ENCODE results near the gene STAG3.
A peak's percentile ranks its signal among the peaks of the same experiment; 100 is the strongest.
"Not testable (repeated sequence)": the region's sequence is repeated elsewhere in the genome, so short reads cannot be mapped to it uniquely, and the experiment has no call there.

STAG3 gene, protein sequence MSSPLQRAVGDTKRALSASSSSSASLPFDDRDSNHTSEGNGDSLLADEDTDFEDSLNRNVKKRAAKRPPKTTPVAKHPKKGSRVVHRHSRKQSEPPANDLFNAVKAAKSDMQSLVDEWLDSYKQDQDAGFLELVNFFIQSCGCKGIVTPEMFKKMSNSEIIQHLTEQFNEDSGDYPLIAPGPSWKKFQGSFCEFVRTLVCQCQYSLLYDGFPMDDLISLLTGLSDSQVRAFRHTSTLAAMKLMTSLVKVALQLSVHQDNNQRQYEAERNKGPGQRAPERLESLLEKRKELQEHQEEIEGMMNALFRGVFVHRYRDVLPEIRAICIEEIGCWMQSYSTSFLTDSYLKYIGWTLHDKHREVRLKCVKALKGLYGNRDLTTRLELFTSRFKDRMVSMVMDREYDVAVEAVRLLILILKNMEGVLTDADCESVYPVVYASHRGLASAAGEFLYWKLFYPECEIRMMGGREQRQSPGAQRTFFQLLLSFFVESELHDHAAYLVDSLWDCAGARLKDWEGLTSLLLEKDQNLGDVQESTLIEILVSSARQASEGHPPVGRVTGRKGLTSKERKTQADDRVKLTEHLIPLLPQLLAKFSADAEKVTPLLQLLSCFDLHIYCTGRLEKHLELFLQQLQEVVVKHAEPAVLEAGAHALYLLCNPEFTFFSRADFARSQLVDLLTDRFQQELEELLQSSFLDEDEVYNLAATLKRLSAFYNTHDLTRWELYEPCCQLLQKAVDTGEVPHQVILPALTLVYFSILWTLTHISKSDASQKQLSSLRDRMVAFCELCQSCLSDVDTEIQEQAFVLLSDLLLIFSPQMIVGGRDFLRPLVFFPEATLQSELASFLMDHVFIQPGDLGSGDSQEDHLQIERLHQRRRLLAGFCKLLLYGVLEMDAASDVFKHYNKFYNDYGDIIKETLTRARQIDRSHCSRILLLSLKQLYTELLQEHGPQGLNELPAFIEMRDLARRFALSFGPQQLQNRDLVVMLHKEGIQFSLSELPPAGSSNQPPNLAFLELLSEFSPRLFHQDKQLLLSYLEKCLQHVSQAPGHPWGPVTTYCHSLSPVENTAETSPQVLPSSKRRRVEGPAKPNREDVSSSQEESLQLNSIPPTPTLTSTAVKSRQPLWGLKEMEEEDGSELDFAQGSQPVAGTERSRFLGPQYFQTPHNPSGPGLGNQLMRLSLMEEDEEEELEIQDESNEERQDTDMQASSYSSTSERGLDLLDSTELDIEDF

DNA sequence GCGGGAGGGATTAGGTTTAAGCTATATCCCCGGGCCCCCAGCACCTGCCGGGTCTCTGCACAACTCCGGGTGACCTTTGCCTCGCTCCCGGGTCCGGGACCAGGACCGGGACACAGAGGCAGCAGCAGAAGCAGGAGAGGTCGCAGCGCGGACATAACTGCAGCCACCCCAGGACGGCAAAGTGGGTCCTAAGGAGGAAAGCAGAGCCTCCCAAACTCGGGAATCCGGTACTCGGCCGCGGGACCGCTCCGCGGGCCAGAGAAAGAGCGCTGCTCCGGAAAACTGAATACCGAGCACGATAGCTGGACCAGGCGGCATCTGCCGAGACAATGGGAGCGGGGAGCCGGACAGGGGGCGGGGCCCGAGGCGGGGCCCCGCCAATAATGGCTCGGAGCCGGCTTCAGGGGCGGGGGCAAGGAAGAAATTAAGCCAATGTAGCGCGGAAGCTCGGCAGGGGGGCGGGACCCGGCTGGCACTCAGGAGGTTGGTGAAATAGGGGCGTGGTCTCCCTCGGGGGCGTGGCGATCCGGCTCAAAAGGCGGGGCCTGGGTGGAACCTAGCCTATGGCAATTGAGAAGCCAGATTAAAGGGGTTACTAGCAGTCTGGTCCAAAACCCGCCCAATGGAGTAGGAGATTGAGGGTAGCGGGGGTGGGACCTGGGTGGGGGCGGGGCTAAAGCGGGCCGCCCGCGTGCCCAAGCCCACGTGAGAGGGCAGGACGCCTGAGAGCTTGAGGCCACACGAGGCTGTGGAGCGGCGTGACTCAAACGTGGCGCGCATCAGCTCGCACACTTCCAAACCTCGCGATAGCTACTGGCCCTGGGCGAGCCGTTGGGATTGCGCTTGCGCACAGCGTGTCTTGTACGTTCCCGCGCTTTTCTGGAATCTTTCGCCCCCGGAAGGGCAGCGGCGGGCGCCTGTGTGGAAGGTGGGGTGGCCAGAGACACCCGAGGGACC is at the start of gene STAG3, which contains the start of gene GPC2:
Gene STAG3, plus strand, starts transcription at position 874 of the 957 bp plus-strand sequence. CDS start 2,639 bp downstream, outside the sequence.
Gene GPC2, minus strand, starts transcription at position 337 of the 957 bp plus-strand sequence. Its CDS starts 182 bp downstream, at position 155.
- DNase-seq = peak; percentile 84

DNA sequence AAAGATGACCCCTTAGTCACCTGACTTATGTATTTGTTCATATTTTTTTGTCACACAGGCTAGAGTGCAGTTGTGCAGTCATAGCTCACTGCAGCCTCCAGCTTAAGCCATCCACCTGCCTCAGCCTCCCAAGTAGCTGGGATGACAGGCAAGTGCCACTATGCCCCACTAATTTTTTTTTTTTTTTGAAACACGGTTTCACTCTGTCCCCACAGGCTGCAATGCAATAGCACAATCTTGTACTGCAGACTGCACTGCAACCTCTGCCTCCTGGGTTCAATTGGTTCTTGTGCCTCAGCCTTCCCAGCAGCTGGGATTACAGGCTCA is 49.1 kb upstream of the STAG3 start:
- no peak for DNase-seq

DNA sequence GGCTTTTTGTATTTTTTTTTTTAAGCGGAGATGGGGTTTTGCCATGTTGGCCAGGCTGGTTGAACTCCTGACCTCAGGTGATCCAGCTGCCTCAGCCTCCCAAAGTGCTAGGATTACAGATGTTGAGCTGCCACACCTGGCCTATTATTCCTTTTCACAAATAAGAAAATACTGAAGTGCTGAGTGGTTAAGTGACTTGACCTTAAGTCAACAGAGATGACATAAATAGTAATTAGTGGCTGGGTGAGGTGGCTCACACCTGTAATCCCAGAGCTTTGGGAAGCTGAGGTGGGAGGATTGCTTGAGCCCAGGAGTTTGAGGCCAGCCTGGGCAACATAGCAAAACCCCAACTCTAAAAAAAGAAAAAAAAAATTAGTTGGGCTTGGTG is 47.5 kb upstream of the STAG3 start:
- DNase-seq = not testable (repeated sequence)

DNA sequence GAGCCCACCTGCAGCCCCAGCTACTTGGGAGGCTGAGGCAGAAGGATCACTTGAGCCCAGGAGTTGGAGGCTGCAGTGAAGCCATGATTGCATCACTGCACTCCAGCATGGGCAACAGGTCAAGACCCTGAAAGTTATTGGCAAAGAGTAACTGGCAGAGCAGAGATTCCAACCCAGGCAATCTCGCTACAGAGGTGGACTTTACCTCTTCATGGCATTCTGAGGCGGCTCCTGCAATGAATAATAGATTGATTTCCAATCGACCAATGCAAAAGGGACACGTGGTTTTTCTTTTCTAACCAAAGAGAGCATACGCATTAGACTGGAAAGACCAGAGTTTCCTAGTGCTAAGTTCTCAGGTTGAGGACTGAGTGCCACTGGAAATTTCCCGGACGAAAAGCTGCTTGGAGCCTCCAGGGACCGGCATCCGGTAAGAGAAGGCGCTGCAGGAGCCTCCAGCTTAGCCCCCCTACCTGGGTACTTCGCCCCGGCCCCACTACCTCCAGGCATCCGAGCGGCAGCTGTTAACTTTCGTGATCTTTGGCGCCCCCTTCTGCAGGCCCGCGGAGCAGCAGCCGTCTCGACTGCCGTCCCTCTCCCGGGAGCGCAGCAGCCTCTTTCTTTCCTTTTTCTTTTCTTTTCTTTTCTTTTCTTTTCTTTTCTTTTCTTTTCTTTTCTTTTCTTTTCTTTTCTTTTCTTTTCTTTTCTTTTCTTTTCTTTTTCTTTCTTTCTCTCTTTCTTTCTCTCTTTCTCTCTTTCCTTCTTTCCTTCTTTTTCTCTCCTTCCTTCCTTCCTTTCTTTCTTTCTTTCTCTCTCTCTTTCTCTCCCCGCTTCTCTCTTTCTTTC is 46.9 kb upstream of the STAG3 start:
- no peak for DNase-seq

DNA sequence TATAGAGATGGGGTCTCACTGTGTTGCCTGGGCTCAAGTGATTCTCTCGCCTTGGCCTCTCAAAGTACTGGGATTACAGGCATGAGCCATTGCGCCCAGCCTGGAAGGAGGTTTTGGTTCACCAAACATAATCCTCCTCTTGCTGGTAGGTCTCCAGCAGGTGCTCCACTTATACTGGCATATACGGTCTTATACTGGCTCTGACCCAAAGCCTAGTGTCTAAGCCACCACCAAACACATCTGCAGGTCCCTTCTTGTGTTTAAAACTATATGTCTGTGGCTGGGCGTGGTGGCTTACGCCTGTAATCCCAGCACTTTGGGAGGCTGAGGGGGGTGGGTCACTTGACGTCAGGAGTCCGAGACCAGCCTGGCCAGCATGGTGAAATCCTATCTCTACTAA is 45.6 kb upstream of the STAG3 start:
- DNase-seq = no peak

DNA sequence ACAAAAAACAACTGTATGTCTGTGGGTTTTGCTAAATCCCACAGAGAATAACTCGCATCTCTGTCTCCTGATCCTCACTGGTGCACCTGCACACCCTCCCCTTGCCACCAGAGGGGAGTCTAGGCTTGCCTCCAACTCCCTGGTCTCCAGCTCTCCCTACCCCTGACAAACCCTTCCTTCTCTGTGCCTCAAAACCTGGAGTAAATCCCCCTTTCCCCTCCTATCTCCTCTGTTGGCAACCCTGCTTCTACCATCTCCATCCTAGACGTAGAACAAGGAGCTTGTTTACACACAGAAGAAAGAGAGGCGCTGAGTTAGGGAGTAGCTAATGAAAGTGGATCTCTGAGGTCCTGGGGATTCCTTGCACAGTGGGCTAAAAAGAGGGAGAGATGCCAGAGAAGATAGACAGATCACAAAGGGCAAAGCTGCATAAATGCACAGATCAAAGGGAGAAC is 45.0 kb upstream of the STAG3 start:
- peak; percentile 44 for DNase-seq

DNA sequence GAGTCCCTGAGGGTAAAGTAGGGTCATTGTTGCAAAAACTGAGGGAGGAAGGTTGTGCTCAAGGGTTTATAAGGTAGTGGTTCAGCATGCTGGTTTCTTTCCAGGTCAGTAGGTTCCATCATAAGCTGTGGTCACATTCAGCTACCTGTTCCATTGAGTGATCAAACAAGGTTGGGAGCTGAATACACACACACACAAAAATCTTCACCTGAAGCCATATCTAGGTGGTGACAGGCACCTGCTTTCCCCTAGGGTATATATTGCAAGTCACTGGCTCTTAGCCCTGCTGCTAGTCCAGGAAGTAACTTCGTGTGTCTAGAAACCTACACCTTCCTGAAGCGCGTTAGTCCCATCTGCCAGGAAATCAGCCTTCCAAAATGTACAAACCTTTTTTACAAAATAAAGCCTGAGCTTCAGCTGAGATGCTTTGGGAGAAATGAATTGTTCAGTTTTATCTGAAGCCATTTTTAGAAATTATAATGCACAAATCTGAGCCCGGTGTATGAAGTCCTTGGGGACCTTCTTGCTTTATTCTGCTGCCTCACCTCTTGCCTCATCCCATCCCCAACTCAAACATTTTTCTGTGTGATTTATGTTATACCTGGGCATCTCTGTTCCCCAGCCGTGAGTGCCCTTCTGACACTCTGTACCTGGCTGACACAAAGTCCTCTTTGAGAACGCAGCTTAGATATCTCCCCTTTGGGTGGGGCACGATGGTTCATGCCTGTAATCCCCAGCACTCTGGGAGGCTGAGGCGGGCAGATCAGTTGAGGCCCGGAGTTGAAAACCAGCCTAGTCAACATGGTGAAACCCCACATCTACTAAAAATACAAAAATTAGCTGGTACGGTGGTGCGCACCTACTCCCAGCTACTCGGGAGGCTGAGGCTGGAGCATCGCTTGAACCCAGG is 39.6 kb upstream of the STAG3 start:
- no peak for DNase-seq

DNA sequence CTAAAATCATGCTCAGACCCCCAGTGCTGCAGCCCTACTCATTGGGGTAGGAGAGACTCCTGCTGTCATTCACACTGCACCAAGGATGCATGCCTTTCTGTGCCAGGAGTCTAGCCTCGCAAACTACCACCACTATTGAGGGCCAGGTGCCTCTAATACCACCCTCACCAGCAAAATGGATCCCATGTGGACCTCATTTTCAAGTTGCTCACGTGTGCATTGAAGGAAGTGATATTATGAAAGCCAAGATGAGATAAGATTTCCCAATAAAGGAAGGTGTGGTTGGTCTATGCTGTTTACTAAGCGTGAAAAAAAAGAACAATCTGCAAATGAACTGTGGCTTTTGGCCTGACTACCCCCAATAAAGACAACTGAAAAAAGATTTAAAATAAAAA is 36.2 kb upstream of the STAG3 start:
- DNase-seq = no peak

DNA sequence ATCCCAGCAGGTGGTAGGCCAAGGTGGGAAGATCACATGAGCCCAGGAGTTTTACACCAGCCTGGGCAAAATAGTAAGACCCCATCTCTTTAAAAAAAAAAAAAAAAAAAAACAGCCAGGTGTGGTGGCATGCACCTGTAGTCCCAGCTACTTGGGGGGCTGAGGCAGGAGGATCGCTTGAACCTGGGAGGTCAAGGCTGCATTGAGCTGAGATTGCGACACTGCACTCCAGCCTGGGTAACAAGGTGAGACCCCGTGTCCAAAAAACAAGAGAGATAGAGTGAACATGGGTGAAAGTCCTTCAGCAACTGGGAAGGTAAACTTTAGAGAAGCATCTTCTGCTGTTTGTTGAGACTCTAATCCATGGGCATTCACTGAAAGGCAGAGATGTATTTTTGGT is 35.3 kb upstream of the STAG3 start:
- DNase-seq = no peak

DNA sequence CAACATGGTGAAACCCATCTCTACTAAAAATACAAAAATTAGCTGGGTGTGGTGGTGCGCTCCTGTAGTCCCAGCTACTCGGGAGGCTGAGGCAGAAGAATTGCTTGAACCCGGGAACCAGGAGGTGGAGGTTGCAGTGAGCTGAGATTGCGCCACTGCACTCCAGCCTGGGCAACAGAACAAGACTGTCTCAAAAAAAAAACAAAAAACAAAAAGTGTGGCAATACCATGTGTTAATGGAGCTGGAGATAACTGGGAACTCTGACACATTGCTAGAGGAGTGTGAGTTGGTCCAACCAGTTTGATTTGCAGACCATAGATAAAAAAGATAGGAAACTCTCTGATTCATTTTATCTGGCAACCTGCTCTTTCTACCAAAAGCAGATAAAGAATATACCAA is 31.4 kb upstream of the STAG3 start:
- DNase-seq = not testable (repeated sequence)

DNA sequence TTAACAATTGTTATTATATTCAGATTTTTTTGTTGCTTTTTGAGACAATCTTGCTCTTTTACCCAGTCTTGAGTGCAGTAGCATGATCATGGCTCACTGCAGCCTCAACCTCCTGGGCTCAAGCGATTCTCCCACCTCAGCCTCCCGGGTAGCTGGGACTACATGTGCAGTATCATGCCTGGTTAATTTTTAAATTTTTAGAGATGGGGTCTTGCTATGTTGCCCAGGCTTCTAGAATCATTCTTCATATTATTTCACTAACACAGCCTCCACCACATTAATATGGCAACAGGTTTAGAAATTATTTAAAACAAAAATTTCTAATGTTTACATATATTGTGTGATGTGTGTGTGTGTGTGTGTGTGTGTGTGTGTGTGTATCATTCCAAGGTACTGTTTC is 30.4 kb upstream of the STAG3 start:
- no peak for DNase-seq

DNA sequence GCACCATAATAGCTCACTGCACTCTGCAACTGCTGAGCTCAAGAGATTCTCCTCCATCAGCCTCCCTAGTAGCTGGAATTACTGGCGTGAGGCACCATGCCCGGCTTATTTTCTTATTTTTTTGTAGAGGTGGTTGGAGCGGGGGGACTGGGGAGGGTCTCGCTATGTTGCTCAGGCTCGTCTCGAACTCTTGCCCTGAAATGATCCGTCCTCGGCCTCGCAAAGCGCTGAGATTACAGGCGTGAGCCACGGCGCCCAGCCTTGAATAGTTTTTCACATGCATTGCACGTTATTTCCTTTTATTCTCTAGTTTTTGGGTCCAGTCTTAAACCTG is 29.5 kb upstream of the STAG3 start:
- no peak for DNase-seq

DNA sequence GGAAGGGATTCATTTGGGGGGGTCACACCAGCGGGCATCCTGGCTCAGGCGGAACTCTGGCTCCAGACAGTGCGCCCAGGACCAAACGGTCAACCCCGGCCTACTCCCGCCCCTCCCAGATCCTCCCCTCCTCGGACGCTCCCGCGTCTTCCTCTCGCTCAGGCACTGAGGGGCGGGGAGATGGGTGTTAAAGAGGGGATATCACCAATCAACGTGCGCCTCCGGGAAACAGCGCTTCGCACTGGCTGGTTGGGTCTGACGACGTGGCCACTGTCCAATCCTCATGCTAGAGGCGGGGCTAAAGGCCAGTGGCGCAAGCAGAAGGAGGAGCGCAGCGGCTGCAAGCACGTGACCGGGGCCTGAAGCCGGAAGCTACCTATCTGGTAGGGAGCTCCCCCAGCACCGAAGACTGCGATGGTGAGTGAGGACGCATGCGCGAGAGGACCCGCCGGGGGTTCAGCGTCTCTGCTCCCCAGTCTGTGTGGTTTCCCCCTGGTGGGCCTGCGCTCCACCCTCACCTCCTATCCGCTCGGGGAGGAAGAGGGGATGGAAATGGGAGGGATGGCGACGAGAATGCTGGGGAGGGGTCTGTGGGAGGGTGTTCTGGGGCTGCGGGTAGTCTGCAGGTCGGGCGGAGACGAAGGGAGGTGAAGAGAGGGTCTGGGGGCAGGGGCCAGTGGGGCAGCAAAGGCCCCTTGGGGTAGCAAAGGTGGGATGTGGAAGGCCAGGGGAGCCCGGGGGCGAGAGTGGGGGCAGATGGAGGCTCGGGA is 29.0 kb upstream of the STAG3 start, which contains the start of gene LAMTOR4:
Gene LAMTOR4, plus strand, starts transcription at position 360 of the 770 bp plus-strand sequence. Its CDS starts 55 bp downstream, at position 415.
- DNase-seq = peak; percentile 98

DNA sequence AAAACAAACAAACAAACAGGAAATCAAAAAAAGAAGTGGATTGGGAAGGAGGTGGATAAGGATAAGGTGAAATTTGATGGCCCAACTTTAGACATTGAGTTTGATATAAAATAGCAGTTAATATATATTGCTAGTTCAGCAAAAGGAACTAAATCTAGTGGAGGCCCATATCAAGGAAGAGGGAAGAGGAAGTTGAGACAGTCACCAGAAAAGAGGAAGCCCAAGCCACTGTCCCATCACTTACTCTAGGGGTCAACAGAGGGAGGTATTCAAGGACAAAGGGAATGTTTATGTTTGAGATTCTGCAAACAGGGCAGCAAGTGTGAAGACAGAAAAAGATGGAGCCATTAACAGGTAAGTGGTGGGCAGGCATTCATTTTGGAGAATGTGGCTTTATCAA is 25.3 kb upstream of the STAG3 start:
- no peak for DNase-seq

DNA sequence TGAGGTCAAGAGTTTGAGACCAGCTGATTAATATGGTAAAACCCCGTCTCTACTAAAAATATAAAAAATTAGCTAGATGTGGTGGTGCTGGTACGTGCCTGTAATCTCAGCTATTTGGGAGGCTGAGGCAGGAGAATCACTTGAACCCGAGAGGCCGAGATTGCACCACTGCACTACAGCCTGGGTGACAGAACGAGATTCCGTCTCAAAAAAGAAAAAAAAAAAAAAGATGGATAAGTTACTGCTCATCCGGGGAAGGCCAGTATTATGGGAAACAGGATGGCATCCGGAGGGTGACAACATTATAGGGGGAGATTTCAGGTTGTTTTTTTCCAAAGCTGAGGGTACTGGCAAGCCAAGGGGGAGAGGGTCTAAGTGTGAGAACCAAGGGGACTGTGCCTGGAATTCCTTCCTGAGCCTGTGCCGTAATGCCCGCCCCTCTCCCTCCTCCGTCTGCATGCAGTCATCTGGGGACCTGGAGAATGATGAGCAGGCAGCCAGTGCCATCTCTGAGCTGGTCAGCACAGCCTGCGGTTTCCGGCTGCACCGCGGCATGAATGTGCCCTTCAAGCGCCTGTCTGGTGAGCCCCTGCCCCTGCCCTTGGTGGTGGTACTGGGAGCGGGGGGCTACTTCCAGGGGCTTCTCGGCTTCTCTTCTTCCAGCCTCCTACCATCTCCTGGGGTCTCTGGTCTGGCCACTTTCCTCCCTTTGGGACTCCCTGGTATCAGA is 24.6 kb upstream of the STAG3 start:
- no peak for DNase-seq

DNA sequence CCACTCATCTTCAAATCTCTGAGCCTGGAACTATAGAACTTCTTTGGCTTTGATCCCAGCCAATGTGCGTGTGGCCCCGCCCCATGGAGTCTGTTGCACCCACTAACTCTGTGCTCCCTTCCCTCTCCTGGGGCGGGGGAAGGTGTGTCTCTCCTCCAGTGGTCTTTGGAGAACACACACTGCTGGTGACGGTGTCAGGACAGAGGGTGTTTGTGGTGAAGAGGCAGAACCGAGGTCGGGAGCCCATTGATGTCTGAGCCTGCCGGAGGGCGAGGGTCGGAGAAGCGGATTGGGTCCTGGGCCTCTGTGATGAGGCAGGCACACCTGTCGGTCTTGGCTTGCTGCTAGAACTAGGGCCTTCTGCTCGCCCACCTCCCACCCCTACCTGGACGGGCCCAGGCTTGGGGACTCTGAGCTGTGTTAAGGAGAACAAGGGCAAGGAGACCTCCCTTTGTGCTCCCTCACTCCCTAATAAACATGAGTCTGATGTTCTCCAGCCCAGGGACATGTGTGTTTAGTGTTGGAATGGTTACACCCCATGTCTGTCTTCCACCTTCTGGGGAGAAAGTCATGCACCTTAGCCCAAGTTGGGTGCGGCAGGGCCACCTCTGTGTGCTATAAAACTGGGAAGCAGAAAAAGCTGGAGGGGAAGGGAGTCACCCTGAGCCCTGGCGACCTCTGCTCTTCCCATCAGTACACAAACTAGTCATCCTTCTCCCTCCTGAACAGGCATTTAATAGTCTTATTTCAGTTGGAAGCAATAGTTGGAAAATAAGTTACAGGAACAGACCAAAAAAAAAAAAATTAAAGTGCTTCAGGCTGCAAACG is 23.8 kb upstream of the STAG3 start:
- no peak for DNase-seq
